Measurements from ENCODE around the gene B3GNT8. TPM values are rescaled to one million over a fixed set of nuclear protein-coding genes. Genes with fewer than 3 reads are reported as not detected.

Gene B3GNT8
- total and polyA plus RNA-seq, 9 of the 15 experiments (the other 6 are each of a cell fraction or from before 2014, with no cell fraction given) = 0.11 to 2.9 (median 0.65) TPM; not detected in 2

DNA sequence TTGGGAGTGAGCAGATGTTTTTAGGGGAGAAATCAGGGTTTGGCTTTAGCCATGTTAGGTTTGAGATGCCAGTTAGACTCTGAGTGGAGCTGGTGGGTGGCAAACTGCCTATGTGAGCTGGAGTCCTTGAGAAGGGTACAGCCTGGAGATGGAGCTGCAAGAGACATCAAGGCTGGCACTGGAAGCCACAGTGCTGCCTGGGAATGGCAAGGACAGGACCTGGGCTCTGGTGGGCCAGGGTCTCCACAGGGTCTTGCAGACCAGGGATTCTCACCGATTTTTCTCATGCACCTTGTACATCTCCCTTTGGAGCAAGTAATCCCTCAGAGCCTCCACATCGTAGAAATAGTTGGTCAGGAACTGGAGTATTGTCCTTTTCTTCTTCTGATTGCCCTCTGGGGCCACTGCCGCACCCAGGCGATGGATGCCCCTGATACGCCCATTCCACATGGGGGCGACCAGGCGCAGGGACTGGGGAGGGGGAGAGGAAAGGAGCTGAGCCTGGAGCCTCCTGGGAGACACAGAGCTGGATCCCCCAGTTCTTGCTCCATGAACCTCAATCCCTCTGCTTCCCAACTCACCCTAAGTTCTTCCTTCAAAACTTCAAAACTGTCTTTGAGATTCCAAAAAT, 10.9 kb upstream of the B3GNT8 start (continued):
- TF ChIP-seq, protein P1, sequence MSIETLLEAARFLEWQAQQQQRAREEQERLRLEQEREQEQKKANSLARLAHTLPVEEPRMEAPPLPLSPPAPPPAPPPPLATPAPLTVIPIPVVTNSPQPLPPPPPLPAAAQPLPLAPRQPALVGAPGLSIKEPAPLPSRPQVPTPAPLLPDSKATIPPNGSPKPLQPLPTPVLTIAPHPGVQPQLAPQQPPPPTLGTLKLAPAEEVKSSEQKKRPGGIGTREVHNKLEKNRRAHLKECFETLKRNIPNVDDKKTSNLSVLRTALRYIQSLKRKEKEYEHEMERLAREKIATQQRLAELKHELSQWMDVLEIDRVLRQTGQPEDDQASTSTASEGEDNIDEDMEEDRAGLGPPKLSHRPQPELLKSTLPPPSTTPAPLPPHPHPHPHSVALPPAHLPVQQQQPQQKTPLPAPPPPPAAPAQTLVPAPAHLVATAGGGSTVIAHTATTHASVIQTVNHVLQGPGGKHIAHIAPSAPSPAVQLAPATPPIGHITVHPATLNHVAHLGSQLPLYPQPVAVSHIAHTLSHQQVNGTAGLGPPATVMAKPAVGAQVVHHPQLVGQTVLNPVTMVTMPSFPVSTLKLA (conservative IDR thresholded peaks at IDR 0.05) = no peak
- TF ChIP-seq, protein P2, sequence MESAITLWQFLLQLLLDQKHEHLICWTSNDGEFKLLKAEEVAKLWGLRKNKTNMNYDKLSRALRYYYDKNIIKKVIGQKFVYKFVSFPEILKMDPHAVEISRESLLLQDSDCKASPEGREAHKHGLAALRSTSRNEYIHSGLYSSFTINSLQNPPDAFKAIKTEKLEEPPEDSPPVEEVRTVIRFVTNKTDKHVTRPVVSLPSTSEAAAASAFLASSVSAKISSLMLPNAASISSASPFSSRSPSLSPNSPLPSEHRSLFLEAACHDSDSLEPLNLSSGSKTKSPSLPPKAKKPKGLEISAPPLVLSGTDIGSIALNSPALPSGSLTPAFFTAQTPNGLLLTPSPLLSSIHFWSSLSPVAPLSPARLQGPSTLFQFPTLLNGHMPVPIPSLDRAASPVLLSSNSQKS (CRISPR knock-in tag; IDR thresholded peaks at IDR 0.05) = no peak
- TF ChIP-seq MYBL2 (IDR thresholded peaks at IDR 0.05; ENCODE audit: low read depth) = no peak
- no peak for TF ChIP-seq MYBL2 (CRISPR knock-in tag; IDR thresholded peaks at IDR 0.05; ENCODE audit: borderline replicate concordance)
- no peak for TF ChIP-seq CBX5 (IDR thresholded peaks at IDR 0.05; ENCODE audit: borderline replicate concordance, low read depth)
- TF ChIP-seq HCFC1 (IDR thresholded peaks at IDR 0.05; ENCODE audit: low read depth, low read length) = no peak
- no peak for TF ChIP-seq GABPB1 (CRISPR knock-in tag; IDR thresholded peaks at IDR 0.05)
- no peak for TF ChIP-seq NR4A1 (CRISPR knock-in tag; IDR thresholded peaks at IDR 0.05)
- no peak for TF ChIP-seq NR4A1 (tag; IDR thresholded peaks at IDR 0.05)
- TF ChIP-seq RFX7 (CRISPR knock-in tag; IDR thresholded peaks at IDR 0.05) = no peak
- TF ChIP-seq PHF20 (IDR thresholded peaks at IDR 0.05; ENCODE audit: partially characterized antibody) = no peak
- TF ChIP-seq PHB2 (IDR thresholded peaks at IDR 0.05; ENCODE audit: low read depth) = no peak
- TF ChIP-seq RB1 (IDR thresholded peaks at IDR 0.05; ENCODE audit: low read depth) = no peak
- TF ChIP-seq TSC22D4 (tag; IDR thresholded peaks at IDR 0.05) = no peak

All from K562 (cell line).